GM18909 (cell line): ENCODE results near the gene MAPK12.
"Not testable (repeated sequence)": the region's sequence is repeated elsewhere in the genome, so short reads cannot be mapped to it uniquely, and the experiment has no call there.

Source experiments
- ATAC-seq: cut with Tn5 transposase; IDR thresholded peaks from one replicate; pipeline ENCODE4 v1.9.1; 2021; ENCODE audit warnings: mild to moderate bottlenecking; ENCODE audit not compliant: unreplicated experiment, poor library complexity

The MAPK12 gene

DNA sequence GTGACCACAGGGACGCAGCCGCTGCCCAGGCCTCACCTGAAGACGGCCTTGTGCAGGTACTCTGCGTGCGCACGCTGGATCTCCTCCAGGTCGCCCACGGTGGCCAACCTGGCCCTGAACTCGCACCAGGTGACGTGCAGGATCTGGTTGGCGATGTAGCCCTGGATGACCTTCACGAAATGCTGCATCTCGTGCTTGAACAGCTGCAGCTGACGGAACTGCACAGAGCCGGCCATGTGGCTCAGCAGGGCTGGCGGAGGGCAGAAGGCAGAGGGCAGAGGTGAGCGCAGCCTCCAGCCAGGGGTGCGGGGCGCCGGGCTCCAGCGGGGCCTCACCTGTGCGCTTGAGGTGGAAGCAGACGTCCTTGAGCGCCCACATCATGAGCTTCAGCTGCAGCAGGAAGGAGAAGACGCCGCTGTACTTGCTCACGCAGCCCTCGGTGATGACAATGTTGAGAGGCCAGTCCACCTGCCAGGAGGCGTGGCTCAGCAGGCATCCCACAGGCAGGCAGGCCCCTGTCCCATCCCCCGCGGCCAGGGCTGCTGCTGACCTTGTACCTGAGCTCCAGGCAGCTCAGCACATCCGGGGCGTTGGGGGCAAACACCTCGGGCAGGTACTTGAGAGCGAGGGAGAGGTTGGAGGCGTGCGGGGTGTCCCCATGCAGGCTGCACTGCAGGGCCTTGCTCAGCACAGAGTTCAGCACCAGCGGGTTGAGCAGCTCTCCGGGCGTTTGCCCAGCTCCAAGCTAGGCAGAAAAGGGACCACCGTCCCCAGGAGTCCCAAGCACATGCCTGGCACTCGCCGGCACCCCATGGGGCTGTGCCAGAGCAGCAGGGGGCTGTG, 43.1 kb downstream of the MAPK12 start:
- no peak for ATAC-seq

DNA sequence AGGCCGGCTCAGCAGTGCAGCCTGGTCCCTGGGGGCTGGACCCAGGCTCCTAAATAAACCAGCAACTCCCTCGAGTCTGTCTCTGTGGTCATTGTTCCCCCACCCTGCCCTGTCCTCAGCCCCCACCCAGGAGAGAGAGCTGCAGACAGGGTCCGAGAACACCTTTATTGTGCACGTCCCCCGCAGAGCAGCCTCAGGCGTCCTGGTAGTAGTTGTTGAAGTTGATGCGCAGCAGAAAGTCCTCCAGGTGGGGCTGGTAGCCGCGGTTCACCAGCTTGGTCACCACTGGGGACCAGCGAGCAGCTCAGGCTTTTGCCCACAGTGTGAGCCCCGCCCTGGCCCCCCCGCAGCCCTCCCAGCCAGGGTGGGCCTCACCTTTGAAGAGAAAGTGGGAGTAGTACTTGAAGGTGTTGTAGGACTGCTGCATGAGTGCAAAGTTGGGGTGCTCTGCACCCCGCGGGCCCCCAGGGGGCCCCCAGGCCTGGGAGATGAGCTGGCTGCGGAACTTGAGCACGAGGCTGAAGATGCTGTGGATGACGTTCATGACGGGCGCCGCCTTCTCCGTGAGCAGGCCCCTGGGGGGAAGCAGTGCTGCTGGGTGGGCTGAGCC, 43.8 kb downstream of the MAPK12 start:
- ATAC-seq, result no peak

DNA sequence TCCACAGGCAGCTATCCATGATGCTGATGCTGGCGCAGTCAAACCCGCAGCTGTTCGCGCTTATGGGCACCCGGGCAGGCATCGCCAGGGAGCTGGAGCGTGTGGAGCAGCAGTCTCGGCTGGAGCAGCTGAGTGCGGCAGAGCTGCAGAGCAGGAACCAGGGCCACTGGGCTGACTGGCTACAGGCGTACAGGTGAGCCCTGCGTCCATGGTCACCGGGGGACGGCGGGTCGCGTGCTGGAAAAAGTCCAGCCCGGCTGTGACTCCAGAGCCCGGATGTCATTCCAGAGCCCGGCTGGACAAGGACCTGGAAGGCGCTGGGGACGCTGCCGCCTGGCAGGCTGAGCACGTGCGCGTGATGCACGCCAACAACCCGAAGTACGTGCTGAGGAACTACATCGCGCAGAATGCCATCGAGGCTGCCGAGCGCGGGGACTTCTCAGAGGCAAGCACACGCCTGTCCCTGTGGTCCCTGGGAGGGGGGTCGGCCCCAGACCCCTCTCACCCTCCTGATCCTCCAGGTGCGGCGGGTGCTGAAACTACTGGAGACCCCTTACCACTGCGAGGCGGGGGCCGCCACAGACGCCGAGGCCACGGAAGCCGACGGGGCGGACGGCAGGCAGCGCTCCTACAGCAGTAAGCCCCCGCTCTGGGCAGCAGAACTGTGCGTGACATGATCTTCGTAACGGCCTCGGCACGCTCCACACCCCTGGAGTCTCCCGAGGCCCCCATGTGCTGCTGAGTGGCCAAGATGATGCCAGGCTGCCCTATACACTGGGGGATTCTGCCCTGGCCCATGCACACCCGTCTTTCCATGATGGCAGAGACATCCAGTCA, 44.6 kb downstream of the MAPK12 start:
- no peak for ATAC-seq

DNA sequence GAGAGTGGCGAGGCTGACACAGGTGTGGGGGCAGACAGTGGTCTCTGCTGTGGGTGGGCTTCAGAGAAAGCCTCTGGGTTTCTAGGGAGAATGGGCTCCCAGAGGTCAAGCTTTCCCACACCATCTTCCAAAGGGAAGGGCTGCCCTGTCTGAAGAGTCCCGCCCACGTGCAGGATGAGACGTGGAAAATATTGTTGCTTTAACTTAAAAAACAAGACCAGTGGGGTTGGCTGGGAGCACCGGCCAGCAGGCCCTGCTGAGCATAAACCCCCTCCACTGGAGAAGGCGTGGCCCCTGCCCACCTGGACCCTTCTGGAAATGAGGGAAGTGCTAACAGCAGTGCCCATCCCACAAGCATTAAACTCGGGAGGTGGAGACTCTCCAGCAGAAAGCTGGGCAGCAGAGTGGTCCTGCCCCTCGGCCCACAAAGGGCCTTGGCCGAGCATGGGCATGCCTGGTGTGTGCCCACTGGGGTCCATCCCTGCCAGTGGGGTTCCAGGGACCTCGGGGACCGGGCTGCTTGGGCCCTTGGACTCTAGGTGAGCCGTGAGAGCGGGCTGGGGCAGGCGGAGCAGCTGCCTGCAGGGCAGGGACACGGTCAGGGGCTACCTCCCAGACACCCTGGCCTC, 45.3 kb downstream of the MAPK12 start:
- no peak for ATAC-seq

DNA sequence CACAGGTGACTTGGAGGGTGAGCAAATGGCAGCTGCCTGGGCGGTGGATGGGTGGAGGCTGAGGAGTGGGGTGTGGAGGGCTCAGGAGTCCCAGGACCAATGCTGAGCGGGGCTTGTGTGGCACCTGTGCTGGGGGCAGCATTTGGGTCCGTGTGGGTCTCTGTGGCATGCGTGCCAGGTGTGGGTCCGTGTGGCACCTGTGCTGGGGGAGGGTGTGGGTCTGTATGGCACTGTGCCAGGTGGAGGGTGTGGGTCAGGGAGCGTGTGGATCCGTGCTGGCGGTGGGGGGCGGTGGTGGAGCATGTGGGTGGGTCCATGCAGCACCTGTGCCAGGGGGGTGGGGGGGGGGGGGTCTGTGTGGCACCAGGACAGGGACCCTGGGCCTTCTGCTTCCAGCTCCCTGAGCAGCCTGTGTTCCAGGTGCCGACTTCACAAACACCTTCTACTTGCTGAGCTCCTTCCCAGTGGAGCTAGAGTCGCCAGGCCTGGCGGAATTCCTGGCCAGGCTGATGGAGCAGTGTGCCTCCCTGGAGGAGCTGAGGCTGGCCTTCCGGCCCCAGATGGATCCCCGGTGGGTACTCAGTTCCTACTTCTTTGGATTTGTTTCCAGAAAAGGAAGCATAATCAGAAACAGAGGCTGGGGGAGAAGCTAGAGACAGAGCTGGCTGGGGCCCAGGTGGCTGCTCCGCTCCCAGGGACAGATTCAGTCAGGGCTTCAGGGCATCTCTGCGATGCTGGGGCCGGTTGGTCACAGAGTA, 46.0 kb downstream of the MAPK12 start:
- ATAC-seq, result no peak

DNA sequence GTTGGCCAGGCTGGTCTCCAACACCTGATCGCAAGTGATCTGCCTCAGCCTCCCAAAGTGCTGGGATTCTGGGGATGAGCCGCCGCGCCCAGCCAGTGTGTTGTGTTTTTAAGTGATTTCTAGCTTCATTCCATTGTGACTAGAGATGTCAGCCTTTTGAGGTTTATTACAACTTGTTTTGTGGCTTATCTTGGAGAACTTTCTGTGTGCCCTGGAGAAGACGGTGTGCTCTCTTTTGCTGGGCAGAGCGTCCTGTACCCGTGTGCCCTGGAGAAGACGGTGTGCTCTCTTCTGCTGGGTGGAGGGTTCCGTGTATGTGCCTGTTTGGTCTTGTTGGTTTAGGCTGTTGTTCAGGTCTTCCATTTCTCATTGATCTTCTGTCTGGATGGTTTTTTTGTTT, 48.2 kb downstream of the MAPK12 start:
- ATAC-seq, result no peak

DNA sequence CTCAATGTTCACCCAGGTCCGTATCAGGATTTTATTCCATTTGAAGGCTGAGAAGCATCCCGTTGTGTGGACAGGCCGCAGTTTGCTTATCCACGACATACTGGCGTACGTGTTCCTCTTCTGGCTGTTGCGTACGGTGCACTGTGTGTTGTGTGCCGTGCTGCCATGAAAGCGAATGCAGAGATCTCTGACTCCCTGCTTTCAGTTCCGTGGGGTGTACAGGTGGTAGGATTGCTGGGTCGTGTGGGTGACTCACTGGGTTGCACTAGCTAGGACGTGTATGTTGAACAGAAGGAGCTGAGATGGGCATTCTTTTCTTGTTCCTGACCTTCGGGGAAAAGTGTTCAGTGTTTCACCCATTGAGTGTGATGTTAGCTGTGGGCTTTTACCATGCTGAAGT, 50.3 kb downstream of the MAPK12 start:
- no peak for ATAC-seq

DNA sequence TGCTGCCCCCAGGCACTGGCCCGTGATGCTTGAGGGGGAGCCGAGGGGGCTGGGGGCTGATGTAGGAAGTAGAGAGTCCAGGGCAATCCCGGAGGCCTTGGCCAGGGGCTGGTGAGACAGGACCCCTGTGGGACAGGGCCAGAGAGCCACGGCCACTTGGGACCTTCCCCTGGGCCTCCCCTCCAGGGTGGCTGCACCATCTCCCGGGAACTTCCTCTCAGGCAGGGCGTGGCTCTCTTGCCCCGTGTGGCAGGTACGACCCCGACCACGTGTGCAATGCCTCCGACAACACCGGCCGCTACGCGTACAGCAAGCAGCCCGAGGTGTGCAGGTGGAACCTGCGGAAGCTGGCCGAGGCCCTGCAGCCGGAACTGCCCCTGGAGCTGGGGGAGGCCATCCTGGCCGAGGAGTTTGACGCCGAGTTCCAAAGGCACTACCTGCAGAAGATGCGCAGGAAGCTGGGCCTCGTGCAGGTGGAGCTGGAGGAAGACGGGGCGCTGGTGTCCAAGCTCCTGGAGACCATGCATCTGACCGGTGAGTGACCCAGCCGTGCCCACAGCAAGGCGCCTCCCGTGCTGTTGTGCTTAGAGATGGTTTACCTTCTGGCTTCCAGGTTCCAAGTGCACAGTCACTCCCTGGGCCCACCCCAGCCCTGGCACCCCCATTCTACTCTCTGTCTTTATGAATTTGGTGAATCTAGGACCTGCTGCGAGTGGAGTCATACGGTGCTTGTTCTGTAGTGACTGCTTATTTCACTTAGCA, 50.9 kb downstream of the MAPK12 start:
- ATAC-seq, result no peak

DNA sequence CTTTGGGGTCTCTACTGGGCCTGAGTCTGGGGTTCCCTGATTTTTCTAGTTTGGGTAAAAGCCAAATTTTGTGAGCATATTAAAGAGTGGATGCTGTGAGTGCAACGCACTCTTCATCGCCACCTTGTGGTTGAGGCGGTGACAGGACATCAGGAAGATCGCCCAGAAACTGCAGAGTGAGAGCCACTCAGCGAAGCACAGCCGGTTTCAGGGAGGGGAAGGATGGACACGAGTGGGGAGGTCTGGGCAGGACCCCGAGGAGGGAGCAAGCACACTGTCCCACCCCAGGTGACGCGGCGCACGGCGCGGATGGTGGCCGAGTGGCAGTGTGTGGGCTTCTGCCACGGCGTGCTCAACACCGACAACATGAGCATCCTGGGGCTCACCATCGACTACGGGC, 51.6 kb downstream of the MAPK12 start:
- no peak for ATAC-seq

DNA sequence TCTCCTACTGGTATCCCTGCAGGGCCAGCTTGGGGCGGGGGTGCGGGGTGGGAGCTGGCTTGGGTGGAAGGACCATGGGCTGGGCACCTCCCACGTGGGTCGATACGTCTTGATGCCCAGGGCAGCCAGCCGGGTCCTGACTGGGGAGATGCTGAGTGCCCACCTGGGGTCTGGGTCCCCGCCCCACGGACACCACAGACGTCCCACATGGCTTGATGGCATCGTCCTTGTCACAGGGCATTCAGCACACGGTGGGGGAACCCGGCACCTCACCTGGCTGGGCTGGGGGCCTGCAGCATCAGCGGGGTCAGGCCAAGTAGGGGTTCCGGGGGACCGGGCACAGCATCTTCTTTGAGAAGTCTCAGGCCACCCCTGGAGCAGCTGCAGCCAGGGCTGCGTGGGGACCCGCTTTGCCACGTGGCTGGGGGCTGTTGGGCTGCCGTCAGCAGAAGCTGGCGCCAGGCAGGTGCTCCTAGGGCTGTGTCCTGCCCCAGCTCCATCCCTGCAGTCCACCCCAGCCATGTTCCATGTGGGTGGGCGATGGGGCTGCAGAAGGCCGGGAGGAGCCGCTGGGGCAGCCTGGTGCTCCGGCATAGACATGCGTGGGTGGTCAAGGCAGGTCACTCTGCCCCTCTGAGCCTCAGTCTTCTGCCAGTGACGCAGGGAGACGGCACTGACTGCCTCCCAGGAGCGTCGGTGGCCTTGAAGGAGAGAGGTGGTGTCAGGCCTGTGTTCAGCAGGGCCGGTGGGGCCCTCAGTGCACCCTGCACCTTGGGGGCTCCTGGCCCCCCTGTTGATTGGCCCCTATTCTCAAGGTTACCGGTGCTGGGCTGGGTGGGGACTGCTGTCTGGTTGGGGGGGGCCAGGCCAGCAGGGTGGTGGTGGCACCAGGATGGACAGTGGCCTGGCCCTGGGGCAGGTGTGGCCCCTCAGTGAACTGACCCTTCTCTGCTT, 52.3 kb downstream of the MAPK12 start:
- no peak for ATAC-seq

DNA sequence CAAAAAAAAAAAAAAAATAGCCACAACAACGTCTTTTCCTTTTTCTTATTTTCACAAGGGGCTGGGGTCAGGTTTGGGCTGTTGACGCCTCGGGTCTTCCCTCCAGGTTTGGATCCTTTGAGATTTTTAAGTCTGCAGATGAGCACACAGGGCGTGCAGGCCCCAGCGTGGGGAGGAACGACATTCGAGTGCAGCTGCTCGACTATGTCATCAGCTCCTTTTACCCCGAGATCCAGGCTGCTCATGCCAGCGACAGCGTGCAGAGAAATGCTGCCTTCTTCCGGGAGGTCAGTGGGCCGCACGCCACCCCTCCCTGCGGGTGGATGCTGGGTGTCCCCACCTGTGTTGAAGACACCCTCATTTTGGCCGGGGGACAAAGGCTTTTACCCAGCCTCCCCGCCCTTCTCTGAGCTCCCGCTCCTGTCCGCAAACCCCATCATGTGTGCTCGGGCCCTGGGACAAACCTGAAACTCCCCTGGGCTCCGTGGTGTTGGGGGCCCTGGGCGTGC, 53.0 kb downstream of the MAPK12 start:
- no peak for ATAC-seq

DNA sequence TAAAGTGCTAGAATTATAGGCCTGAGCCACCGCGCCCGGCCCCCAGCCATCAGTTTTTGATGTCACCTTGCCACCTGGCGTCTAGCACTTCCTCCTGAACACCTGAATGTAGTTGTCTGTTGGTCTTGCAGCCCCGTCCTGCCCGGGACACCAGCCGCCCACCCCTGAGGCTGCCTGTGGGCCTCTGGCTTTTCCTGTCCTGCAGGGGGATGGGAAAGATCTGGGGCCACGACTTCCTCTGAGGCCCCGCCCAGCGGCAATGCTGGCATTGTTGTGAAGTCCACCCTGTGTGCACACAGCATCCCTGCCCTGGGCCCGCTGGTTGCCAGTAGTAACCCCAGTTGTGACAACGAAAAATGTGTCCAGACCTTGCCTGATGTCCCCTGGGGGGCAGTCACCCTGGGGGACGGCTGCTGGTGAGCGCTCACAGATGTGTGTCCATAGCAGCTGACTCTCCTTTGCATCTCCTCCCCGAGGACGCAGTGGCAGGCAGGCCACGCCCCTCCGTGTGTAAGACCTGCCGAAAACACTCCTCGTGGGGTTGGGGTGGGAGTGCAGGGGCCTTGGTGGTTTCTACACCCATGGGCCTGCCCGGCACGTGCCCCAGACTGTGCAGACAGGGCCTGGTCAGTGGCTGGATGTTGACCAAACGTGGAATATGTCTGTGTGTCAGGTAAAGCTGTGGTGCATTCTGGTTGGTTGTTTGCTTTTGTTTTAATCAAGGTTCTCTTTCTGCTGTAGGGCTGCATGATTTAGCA, 53.9 kb downstream of the MAPK12 start:
- ATAC-seq, result no peak

DNA sequence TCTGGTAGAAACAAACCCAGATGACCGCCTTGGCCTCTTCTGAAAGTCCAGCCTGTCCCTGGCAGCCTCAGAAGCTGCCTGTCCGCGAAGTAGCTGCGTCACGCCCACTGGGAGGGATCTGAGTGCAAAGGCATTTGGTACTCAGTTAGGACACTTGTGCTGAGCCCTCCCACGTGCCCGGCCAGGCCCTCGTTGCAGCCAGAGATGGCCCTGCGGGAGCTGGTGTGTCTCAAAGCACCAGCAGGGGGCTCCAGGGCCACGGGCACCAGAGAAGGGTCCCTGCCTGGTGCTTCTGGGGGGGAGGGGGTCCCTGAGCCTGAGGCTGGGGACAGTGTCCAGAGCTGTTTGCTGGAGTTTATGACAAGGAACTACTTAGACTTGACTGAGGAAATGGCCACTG, 54.9 kb downstream of the MAPK12 start:
- no peak for ATAC-seq

DNA sequence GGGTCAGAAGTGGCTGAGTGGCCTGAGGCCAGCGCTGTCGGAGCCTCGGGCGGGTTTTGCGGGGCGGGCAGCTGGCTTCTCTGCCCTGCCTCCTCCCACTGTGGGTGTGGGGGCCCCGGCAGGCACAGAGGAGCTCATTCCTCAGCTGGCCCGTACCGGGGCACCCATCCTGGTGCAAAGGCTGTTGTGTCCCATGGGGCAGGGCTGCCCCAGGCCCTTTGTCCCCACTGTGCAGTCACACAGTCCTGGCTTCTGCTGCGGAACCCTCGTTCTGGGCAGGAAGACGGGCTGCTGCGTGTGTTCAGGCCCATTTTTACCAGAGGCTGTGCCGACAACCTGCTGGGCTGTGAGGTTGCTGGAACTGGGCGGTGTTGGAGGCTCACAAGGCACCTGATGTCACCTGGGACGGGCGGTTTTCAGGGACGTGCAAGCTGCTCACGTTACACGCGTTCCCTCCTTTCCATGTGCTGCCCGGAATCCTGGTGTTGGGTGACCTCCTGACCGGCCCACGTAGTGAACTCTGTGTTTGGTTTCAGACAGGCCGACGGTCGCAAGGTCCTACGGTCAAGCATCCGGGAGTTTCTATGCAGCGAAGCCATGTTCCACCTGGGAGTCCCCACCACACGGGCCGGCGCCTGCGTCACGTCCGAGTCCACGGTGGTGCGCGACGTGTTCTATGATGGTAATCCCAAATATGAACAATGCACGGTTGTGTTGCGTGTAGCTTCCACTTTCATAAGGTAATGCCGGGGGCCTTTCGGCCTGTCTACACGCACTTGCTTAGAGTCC, 55.5 kb downstream of the MAPK12 start:
- ATAC-seq, result no peak

DNA sequence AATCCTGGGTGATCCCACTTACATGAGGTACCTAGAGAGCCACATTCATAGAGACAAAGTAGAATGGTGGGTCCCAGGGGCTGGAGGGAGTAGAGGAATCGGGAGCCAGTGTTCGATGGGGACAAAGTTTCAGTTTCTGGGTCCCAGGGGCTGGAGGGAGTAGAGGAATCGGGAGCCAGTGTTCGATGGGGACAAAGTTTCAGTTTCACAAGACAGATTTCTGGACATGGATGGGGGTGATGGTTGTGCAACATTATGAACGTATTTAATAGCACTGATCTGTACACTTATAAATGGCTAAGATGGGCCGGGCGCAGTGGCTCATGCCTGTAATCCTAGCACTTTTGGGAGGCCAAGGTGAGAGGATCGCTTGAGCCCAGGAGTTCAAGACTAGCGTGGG, 56.5 kb downstream of the MAPK12 start:
- not testable (repeated sequence) for ATAC-seq

DNA sequence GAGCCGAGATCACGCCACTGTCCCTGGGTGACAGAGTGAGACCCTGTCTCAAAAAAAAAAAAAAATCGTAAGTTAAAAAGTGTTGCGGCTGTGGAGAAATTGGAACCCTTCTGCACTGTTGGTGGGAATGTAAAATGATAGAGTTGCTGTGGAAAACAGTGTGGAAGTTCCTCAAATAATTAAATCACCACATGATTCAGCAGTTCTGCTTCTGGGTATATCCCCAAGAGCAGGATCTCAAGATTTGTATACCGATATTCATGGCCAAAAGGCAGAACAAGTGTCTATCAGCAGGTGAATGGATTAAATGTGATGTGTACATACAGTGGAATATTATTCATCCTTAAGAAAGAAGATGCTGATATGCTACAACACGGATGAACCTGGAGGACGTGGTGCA, 56.9 kb downstream of the MAPK12 start:
- no peak for ATAC-seq

DNA sequence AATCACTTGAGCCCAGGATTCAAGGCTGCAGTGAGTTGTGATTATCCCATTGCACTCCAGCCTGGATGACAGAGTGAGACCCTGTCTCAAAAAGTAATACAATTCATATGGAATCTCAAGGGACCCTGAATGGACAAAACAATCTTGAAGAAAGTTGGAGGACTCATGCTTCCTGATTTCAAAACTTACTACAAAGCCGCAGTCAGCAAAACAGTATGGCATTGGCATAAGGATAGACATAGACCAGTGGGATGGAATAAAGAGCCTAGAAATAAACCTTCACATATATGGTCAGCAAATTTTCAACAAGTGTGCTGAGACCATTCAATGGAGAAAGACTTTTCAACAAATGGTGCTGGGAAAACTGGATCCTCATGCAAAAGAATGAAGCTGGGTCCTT, 58.2 kb downstream of the MAPK12 start:
- no peak for ATAC-seq
